Memory B cell (primary cell): ENCODE data around the gene ELAVL1.

ENCODE experiments used
- ATAC-seq: fragments of 150-1000 bp; cut with Tn5 transposase; 2 replicates; pipeline ENCODE4 v1.10.0; 2021; ENCODE audit warnings: low read depth, mild to moderate bottlenecking, moderate library complexity
- DNase-seq, 2 donors: peaks; one replicate each; pipeline ENCODE4 v3.0.0; 2022; ENCODE audit warnings: low spot score in 2 of 2
- H3K27ac Mint-ChIP-seq: one replicate; pipeline ENCODE4 v1.8.0; 2022; ENCODE audit warnings: mild to moderate bottlenecking, moderate library complexity, mixed read lengths
- H3K27me3 Mint-ChIP-seq: one replicate; pipeline ENCODE4 v1.8.0; 2022; ENCODE audit warnings: mixed read lengths
- H3K36me3 Mint-ChIP-seq: one replicate; pipeline ENCODE4 v1.8.0; 2022; ENCODE audit warnings: mild to moderate bottlenecking, mixed read lengths
- H3K4me1 Mint-ChIP-seq: one replicate; pipeline ENCODE4 v1.8.0; 2022; ENCODE audit warnings: mixed read lengths
- H3K4me3 Mint-ChIP-seq: one replicate; pipeline ENCODE4 v1.8.0; 2022; ENCODE audit warnings: mild to moderate bottlenecking, moderate library complexity, mixed read lengths
- H3K9me3 Mint-ChIP-seq: one replicate; pipeline ENCODE4 v1.8.0; 2022; ENCODE audit warnings: mixed read lengths

Gene ELAVL1

GRCh38 chr19:7910321-7911161 lies 94.9 kb downstream of the ELAVL1 start:
- H3K4me3 Mint-ChIP-seq, result no peak overlapping the region
- no peak overlapping the region for H3K27ac Mint-ChIP-seq
- ATAC-seq (no peak), DNase-seq (no peak)
- peaks cover 17% of the 10 kb centered on the region for H3K4me1 Mint-ChIP-seq
- peaks cover 24% of the 10 kb centered on the region for H3K36me3 Mint-ChIP-seq
- H3K9me3 Mint-ChIP-seq, result no peaks in the 10 kb centered on the region
- peaks cover 4% of the 10 kb centered on the region for H3K27me3 Mint-ChIP-seq

GRCh38 chr19:7909471-7910067 lies 95.9 kb downstream of the ELAVL1 start:
- no peak for ATAC-seq
- H3K9me3 Mint-ChIP-seq, result no peaks in the 10 kb centered on the region
- H3K4me3 Mint-ChIP-seq, result no peak overlapping the region

GRCh38 chr19:7908742-7909461 lies 96.5 kb downstream of the ELAVL1 start:
- Mint-ChIP-seq H3K27me3 (peaks cover 1% of the 10 kb centered on the region), H3K9me3 (no peaks in the 10 kb centered on the region), H3K27ac (no peak overlapping the region), H3K36me3 (peaks cover 24% of the 10 kb centered on the region), H3K4me3 (no peak overlapping the region), H3K4me1 (peaks cover 24% of the 10 kb centered on the region)
- ATAC-seq (no peak), DNase-seq (no peak)

More at GRCh38 chr19:7909471-7910067, 95.9 kb downstream of the ELAVL1 start:
- no peak for DNase-seq
- Mint-ChIP-seq H3K4me1 (peaks cover 22% of the 10 kb centered on the region), H3K27ac (no peak overlapping the region), H3K27me3 (peaks cover 1% of the 10 kb centered on the region), H3K36me3 (peaks cover 24% of the 10 kb centered on the region)
